IMR-90 (cell line): ENCODE measurements around the gene CDC34. TPM values are rescaled to one million over a fixed set of nuclear protein-coding genes. Genes with fewer than 3 reads are reported as not detected.

Experiments
- ATAC-seq: fragments of 200-7000 bp; cut with Tn5 transposase; 2 replicates; pipeline ENCODE4 v1.9.1; 2020; ENCODE audit warnings: low read depth, mild to moderate bottlenecking, moderate library complexity
- BruUV-seq: library from RNA; stranded (reverse); fragments of 400-500 nt; replicated peaks from 2 replicates; lab custom pipeline; 2021; lab: Mats Ljungman, UMichigan
- CTCF ChIA-PET: fragments of 300-600 bp; formaldehyde crosslinking; extraction: SDS; loops from one replicate; lab custom pipeline; 2021; ENCODE audit warnings: antibody characterized with exemption; lab: Yijun Ruan, JAX
- POLR2A ChIA-PET: fragments of 300-600 bp; sonication (Branson Sonifier 250); formaldehyde crosslinking; loops from one replicate; lab custom pipeline; 2022; ENCODE audit warnings: antibody characterized with exemption; ENCODE audit not compliant: unreplicated experiment; lab: Charles Lee
- DNase-seq: peaks from one replicate; pipeline ENCODE4 v3.0.0; 2013
- H2AFZ ChIP-seq: replicated peaks from 2 replicates; pipeline ENCODE3; 2013; ENCODE audit warnings: low read length, mild to moderate bottlenecking; ENCODE audit not compliant: poor library complexity
- H2AK5ac ChIP-seq: 2 replicates; pipeline ENCODE4 v1.6.1; 2013; ENCODE audit warnings: low read depth, low read length, inconsistent platforms
- H2AK9ac ChIP-seq: replicated peaks from 2 replicates; pipeline ENCODE3; 2013; ENCODE audit warnings: mild to moderate bottlenecking, low read depth, low read length, moderate library complexity; ENCODE audit not compliant: poor library complexity
- H2BK120ac ChIP-seq: 2 replicates; pipeline ENCODE4 v1.6.1; 2013; ENCODE audit warnings: low read depth, low read length, inconsistent platforms
- H2BK15ac ChIP-seq: 3 replicates; pipeline ENCODE4 v1.6.1; 2013; ENCODE audit warnings: low read depth, low read length, inconsistent platforms
- H2BK20ac ChIP-seq: 2 replicates; pipeline ENCODE4 v1.6.1; 2013; ENCODE audit warnings: low read depth, mild to moderate bottlenecking, inconsistent platforms, low read length, moderate library complexity
- H2BK5ac ChIP-seq: 2 replicates; pipeline ENCODE4 v1.6.1; 2013; ENCODE audit warnings: mild to moderate bottlenecking, low read depth, low read length, inconsistent platforms; ENCODE audit not compliant: poor library complexity, severe bottlenecking
- H3K14ac ChIP-seq: replicated peaks from 2 replicates; pipeline ENCODE4 v1.6.1; 2013; ENCODE audit warnings: low read depth, low read length, inconsistent platforms
- H3K18ac ChIP-seq: 2 replicates; pipeline ENCODE4 v1.6.1; 2013; ENCODE audit warnings: low read depth, low read length, control low read depth
- H3K23ac ChIP-seq: 2 replicates; pipeline ENCODE4 v1.6.1; 2013; ENCODE audit warnings: low read depth, low read length, inconsistent platforms
- H3K27ac ChIP-seq: 2 replicates; pipeline ENCODE4 v1.5.1; 2013; ENCODE audit warnings: mild to moderate bottlenecking, control low read depth, low read length; ENCODE audit not compliant: insufficient read depth
- H3K27me3 ChIP-seq: 2 replicates; pipeline ENCODE4 v1.6.1; 2013; ENCODE audit warnings: low read length; ENCODE audit not compliant: control insufficient read depth, insufficient read depth
- H3K36me3 ChIP-seq: 2 replicates; pipeline ENCODE4 v1.6.1; 2013; ENCODE audit warnings: low read length, mixed read lengths; ENCODE audit not compliant: control insufficient read depth, insufficient read depth
- H3K4ac ChIP-seq: 2 replicates; pipeline ENCODE4 v1.6.1; 2013; ENCODE audit warnings: low read depth, low read length, inconsistent platforms
- H3K4me1 ChIP-seq: 2 replicates; pipeline ENCODE4 v1.6.1; 2013; ENCODE audit warnings: low read length, mixed read lengths; ENCODE audit not compliant: control insufficient read depth, insufficient read depth
- H3K4me2 ChIP-seq: 2 replicates; pipeline ENCODE4 v1.6.1; 2013; ENCODE audit warnings: low read depth, mild to moderate bottlenecking, control low read depth, low read length, moderate library complexity
- H3K4me3 ChIP-seq: 2 replicates; pipeline ENCODE4 v1.5.1; 2013; ENCODE audit warnings: low read depth, mild to moderate bottlenecking, control low read depth, low read length, moderate library complexity; ENCODE audit not compliant: insufficient read depth
- H3K56ac ChIP-seq: 2 replicates; pipeline ENCODE4 v1.6.1; 2013; ENCODE audit warnings: low read length, inconsistent platforms; ENCODE audit not compliant: insufficient read depth; ENCODE audit errors: extremely low read depth
- H3K79me1 ChIP-seq, 2 experiments: 2 replicates each; pipeline ENCODE4 v1.6.1; 2013; ENCODE audit warnings: low read length in 2 of 2, inconsistent platforms in 1 of 2, low read depth in 1 of 2
- H3K9ac ChIP-seq: 2 replicates; pipeline ENCODE4 v1.6.1; 2013; ENCODE audit warnings: low read depth, low read length, control low read depth
- H3K9me1 ChIP-seq: 2 replicates; pipeline ENCODE4 v1.6.1; 2013; ENCODE audit warnings: low read length, inconsistent platforms; ENCODE audit not compliant: insufficient read depth
- H3K9me3 ChIP-seq: 2 replicates; pipeline ENCODE4 v1.6.1; 2013; ENCODE audit warnings: low read length; ENCODE audit not compliant: control insufficient read depth, insufficient read depth
- H4K20me1 ChIP-seq: 2 replicates; pipeline ENCODE4 v1.6.1; 2013; ENCODE audit warnings: low read length, inconsistent platforms; ENCODE audit not compliant: insufficient read depth
- H4K5ac ChIP-seq: 2 replicates; pipeline ENCODE4 v1.6.1; 2013; ENCODE audit warnings: mild to moderate bottlenecking, low read depth, low read length, control low read depth
- H4K8ac ChIP-seq, 2 experiments: 2 replicates each; pipeline ENCODE4 v1.6.1; 2013; ENCODE audit warnings: low read depth in 2 of 2, low read length in 2 of 2, control low read depth in 1 of 2, inconsistent platforms in 1 of 2
- H4K91ac ChIP-seq: 2 replicates; pipeline ENCODE4 v1.6.1; 2013; ENCODE audit warnings: low read depth, low read length, inconsistent platforms; ENCODE audit not compliant: insufficient read depth
- BHLHE40 ChIP-seq: fragments of 150-350 bp; IDR thresholded peaks from 2 replicates; pipeline ENCODE4 v1.6.1; 2016; ENCODE audit warnings: mild to moderate bottlenecking, low read depth, low read length
- CEBPB ChIP-seq: IDR thresholded peaks from 2 replicates; pipeline ENCODE4 v1.6.1; 2012; ENCODE audit warnings: low read depth, low read length, improper control_type of control experiment
- FOS ChIP-seq: fragments of 150-350 bp; IDR thresholded peaks from 2 replicates; pipeline ENCODE4 v1.6.1; 2016; ENCODE audit warnings: low read depth, low read length
- MAFK ChIP-seq: IDR thresholded peaks from 2 replicates; pipeline ENCODE4 v1.6.1; 2012; ENCODE audit warnings: low read depth, low read length, improper control_type of control experiment
- MXI1 ChIP-seq: IDR thresholded peaks from 2 replicates; pipeline ENCODE4 v1.6.1; 2012; ENCODE audit warnings: low read depth, mild to moderate bottlenecking, low read length, moderate library complexity, borderline replicate concordance
- NFE2L2 ChIP-seq: fragments of 150-350 bp; IDR thresholded peaks from 2 replicates; pipeline ENCODE4 v1.6.1; 2016; ENCODE audit warnings: low read depth, mild to moderate bottlenecking, low read length
- POLR2A ChIP-seq: IDR thresholded peaks from 2 replicates; pipeline ENCODE4 v1.6.1; 2012; ENCODE audit warnings: mild to moderate bottlenecking, low read depth, low read length
- RAD21 ChIP-seq: IDR thresholded peaks from 2 replicates; pipeline ENCODE4 v1.6.1; 2012; ENCODE audit warnings: low read length, improper control_type of control experiment
- RCOR1 ChIP-seq: IDR thresholded peaks from 2 replicates; pipeline ENCODE4 v1.6.1; 2012; ENCODE audit warnings: mild to moderate bottlenecking, low read length, improper control_type of control experiment; ENCODE audit not compliant: insufficient replicate concordance
- SMC3 ChIP-seq: fragments of 150-350 bp; IDR thresholded peaks from 2 replicates; pipeline ENCODE4 v1.6.1; 2016; ENCODE audit warnings: low read depth, mild to moderate bottlenecking, antibody characterized with exemption, low read length, moderate library complexity
- WGBS, 2 experiments: methylation state at CpG; one replicate each; pipeline versions ENCODE4 v1.1.5 to v1.1.7; 2013; ENCODE audit warnings: missing lambda C conversion rate in 2 of 2; ENCODE audit not compliant: insufficient read length in 1 of 2; ENCODE audit errors: extremely low coverage in 2 of 2; 5-methylcytosine and 5-hydroxymethylcytosine counted together
- dilution Hi-C: fragments of 300-500 bp; cut with HindIII; formaldehyde crosslinking; loops from one replicate; pipeline ENCODE4 v1.14.3; 2018; ENCODE audit warnings: low sequenced_read_pairs; ENCODE audit not compliant: unreplicated experiment
- in situ Hi-C: fragments of 300-500 bp; cut with MboI; formaldehyde crosslinking; loops from 3 replicates; pipeline ENCODE4 v1.14.3; 2019; ENCODE audit warnings: low sequenced_read_pairs, inconsistent platforms, mixed read lengths
- intact Hi-C: fragments of 100-400 bp; cut with micrococcal nuclease; formaldehyde crosslinking; loops from 2 replicates; pipeline ENCODE4 v1.10.0; 2022
- polyA plus RNA-seq, 3 experiments: library from polyadenylated mRNA; depleted of rRNA; stranded (reverse); fragments of >200 nt; gene quantifications; 2 replicates each; pipeline ENCODE4 v1.2.3, GENCODE V29; 2012; ENCODE audit warnings: low replicate concordance in 1 of 3
- total RNA-seq: library from RNA; depleted of rRNA; stranded (reverse); fragments of >200 nt; gene quantifications from 2 replicates; pipeline ENCODE4 v1.2.3, GENCODE V29; 2012
- TF ChIP-seq, protein P1 (sequence below): fragments of 150-350 bp; IDR thresholded peaks from 2 replicates; pipeline ENCODE4 v1.6.1; 2016; ENCODE audit warnings: low read depth, mild to moderate bottlenecking, low read length, moderate library complexity, borderline replicate concordance
- TF ChIP-seq, protein P2 (sequence below): fragments of 150-350 bp; IDR thresholded peaks from 2 replicates; pipeline ENCODE4 v1.6.1; 2017; ENCODE audit warnings: mild to moderate bottlenecking, antibody characterized with exemption, low read length, low read depth

Gene CDC34
- total and polyA plus RNA-seq, 2 of the 4 experiments (the other 2 are of a cell fraction), result 35.7 to 68.9 TPM

DNA sequence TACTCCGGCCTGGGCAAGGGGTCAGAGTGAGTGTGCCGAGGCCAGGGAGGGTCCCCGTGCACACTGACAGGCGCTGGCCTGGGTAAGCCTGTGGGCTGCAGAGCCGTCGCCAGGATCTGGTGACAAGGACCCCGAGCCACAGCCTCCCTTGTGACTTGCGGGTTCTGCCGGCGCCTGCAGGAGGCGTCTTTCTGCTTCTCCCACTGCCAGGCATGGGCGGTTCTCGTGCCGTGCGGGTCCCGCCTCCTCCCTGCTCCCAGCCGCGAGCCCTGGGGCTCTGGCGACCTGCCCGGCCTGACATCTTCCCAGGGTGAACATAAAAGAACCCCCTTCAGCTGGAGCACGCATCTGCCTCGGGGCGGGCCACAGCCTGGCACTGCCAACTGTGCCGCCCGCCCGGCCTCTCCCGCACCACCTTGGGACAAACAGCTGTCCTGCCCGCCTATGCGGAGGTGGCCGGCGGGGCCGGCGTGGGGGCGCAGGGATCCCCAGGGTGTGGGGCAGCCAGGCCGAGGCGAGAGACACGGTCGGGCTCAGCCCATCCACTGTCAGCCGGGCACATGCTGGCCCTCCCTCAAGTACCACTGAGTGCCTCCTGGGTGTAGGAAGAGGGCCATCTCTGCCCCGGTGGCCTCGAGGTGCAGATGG, 56.7 kb downstream of the CDC34 start (continued):
- no peak for TF ChIP-seq RCOR1
- TF ChIP-seq POLR2A, result no peak

DNA sequence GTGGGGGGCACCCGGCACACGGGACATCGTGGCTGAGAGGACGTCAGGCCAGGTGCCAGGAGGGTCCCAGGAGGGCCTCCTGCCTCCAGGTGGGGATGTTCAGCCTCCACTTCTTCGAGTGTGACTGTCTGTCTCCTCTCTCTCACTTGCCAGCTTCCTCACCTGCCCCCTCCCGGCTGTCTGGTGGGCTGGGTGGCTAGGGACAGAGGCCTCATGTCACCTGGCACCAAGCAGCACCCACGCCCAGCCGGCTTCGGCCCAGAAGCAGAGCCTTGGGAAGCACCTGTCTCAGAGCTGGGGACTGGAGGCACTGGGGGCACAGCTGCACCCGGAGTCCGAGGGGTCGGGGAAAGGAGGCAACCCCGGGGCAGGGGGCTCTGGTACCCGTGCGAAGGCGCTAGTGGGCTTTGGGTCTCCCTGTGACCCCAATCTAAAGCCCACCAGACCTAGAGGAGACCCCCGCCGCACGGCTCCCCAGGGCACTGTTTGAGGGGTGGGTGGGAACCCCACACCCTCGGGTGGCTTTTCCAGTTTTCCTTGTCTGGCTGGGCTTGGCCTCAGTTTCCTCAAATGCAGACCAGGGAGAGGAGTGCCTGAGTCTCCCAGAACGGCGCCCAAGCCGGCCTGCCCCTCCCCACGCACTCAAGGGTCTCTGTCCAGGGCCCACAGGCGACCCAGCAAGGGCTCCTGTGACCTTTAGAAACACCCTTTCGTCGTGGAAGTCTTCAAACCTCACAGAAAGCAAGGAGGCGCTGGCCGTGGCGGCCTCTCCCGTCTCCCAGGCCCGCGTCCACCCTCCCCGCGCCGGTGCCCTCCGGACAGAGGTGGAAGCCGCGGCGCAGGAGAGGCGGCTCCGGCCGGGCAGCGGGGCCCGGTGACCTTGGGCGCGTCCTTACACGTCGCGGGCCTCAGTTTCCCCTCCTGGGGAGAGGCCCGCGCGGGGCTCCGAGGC, 57.5 kb downstream of the CDC34 start:
- no peak overlapping the region for H3K14ac ChIP-seq
- H2AK9ac ChIP-seq, result peak overlapping the region; percentile 35
- ChIA-PET CTCF (no interaction called here), POLR2A (no interaction called here)
- H3K4ac ChIP-seq, result no peak overlapping the region
- H3K27ac ChIP-seq, result no peak overlapping the region
- in situ Hi-C loops, result loop anchor here (5.0 kb wide), 1 partner anchor 143 kb away; no protein-coding TSS in a partner anchor
- no peak overlapping the region for H2BK15ac ChIP-seq
- H2BK5ac ChIP-seq, result no peak overlapping the region
- H3K79me1 ChIP-seq, result no peaks in the 10 kb centered on the region
- no peak overlapping the region for H3K23ac ChIP-seq
- no TSS peak for BruUV-seq
- H4K20me1 ChIP-seq, result peaks cover 42% of the 10 kb centered on the region
- DNase-seq (no peak), ATAC-seq (peak; percentile 5; the same call in 1 of the 2 replicates)
- peaks cover 20% of the 10 kb centered on the region for H3K27me3 ChIP-seq
- no peaks in the 10 kb centered on the region for H3K9me1 ChIP-seq
- dilution Hi-C loops, result no loop called here
- H4K8ac ChIP-seq, result no peak overlapping the region
- H3K36me3 ChIP-seq, result no peaks in the 10 kb centered on the region
- no peak overlapping the region for H4K5ac ChIP-seq
- no peak overlapping the region for H4K91ac ChIP-seq
- 13% methylated on average over 15 of the region's 54 CpGs; no CpG with 5 or more reads in 1 of the 2 experiments for WGBS, 2 experiments
- intact Hi-C loops, result loop anchor here (2.0 kb wide), 1 partner anchor 44 kb away; the partner anchor contains the start of gene POLRMT
- H3K56ac ChIP-seq, result no peak overlapping the region
- no peak overlapping the region for H2BK120ac ChIP-seq
- H3K4me2 ChIP-seq, result no peak overlapping the region
- H3K4me1 ChIP-seq, result peaks cover 5% of the 10 kb centered on the region
- no peaks in the 10 kb centered on the region for H3K9me3 ChIP-seq
- no peak overlapping the region for H3K9ac ChIP-seq
- H2BK20ac ChIP-seq, result no peak overlapping the region
- no peak overlapping the region for H3K18ac ChIP-seq
- H2AK5ac ChIP-seq, result peak overlapping the region; percentile 78; the same call in 1 of the 2 replicates
- no peak overlapping the region for H3K4me3 ChIP-seq
- peak overlapping the region; percentile 53 for H2AFZ ChIP-seq
- TF ChIP-seq FOS (no peak), MXI1 (no peak), CEBPB (no peak), RAD21 (no peak), BHLHE40 (no peak), RCOR1 (no peak), POLR2A (no peak), SMC3 (no peak), NFE2L2 (no peak), MAFK (no peak)
- TF ChIP-seq, protein P1, sequence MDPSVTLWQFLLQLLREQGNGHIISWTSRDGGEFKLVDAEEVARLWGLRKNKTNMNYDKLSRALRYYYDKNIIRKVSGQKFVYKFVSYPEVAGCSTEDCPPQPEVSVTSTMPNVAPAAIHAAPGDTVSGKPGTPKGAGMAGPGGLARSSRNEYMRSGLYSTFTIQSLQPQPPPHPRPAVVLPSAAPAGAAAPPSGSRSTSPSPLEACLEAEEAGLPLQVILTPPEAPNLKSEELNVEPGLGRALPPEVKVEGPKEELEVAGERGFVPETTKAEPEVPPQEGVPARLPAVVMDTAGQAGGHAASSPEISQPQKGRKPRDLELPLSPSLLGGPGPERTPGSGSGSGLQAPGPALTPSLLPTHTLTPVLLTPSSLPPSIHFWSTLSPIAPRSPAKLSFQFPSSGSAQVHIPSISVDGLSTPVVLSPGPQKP, result no peak
- TF ChIP-seq, protein P2, sequence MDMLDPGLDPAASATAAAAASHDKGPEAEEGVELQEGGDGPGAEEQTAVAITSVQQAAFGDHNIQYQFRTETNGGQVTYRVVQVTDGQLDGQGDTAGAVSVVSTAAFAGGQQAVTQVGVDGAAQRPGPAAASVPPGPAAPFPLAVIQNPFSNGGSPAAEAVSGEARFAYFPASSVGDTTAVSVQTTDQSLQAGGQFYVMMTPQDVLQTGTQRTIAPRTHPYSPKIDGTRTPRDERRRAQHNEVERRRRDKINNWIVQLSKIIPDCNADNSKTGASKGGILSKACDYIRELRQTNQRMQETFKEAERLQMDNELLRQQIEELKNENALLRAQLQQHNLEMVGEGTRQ, result no peak
